PC-3 (cell line): ENCODE measurements around the gene CACNA1C. TPM values are rescaled to one million over a fixed set of nuclear protein-coding genes. Genes with fewer than 3 reads are reported as not detected.

ENCODE experiments used
- ATAC-seq: fragments of 200-7000 bp; cut with Tn5 transposase; 2 replicates; pipeline ENCODE4 v1.9.1; 2020; ENCODE audit warnings: mild to moderate bottlenecking, moderate library complexity
- BruUV-seq: library from RNA; stranded (reverse); fragments of 400-500 nt; replicated peaks from 2 replicates; lab custom pipeline; 2021; lab: Mats Ljungman, UMichigan
- CTCF ChIA-PET: fragments of 300-600 bp; sonication (Branson Sonifier 250); formaldehyde crosslinking; loops from one replicate; lab custom pipeline; 2022; ENCODE audit warnings: antibody characterized with exemption; lab: Charles Lee
- POLR2A ChIA-PET: fragments of 300-600 bp; sonication (Branson Sonifier 250); formaldehyde crosslinking; loops from one replicate; lab custom pipeline; 2022; ENCODE audit warnings: antibody characterized with exemption; ENCODE audit not compliant: unreplicated experiment; lab: Charles Lee
- DNase-seq: peaks from one replicate; pipeline ENCODE4 v3.0.0-alpha.2; 2015
- H2AFZ ChIP-seq: fragments of 300-600 bp; sonication (generic); 2 replicates; pipeline ENCODE4 v1.6.0; 2016; ENCODE audit warnings: antibody characterized with exemption, low read length
- H3F3A ChIP-seq: fragments of 300-600 bp; sonication (generic); one replicate; pipeline ENCODE4 v1.6.0; 2017; ENCODE audit warnings: antibody characterized with exemption, low read length, control low read depth, mild to moderate bottlenecking; ENCODE audit not compliant: unreplicated experiment
- H3K27ac ChIP-seq: fragments of 300-600 bp; sonication (generic); 2 replicates; pipeline ENCODE4 v1.5.1; 2016; ENCODE audit warnings: mild to moderate bottlenecking, low read length
- H3K27me3 ChIP-seq: fragments of 300-600 bp; sonication (generic); 2 replicates; pipeline ENCODE4 v1.6.1; 2016; ENCODE audit warnings: low read length, mixed read lengths
- H3K36me3 ChIP-seq: fragments of 300-600 bp; sonication (generic); 2 replicates; pipeline ENCODE4 v1.6.1; 2016; ENCODE audit warnings: low read depth, mixed run types, low read length, mixed read lengths
- H3K4me1 ChIP-seq: fragments of 300-600 bp; sonication (generic); 2 replicates; pipeline ENCODE4 v1.5.1; 2016; ENCODE audit warnings: low read length; ENCODE audit not compliant: insufficient read depth
- H3K4me2 ChIP-seq: fragments of 300-600 bp; sonication (generic); 2 replicates; pipeline ENCODE4 v1.6.0; 2016; ENCODE audit warnings: low read length
- H3K4me3 ChIP-seq: fragments of 300-600 bp; sonication (generic); 2 replicates; pipeline ENCODE4 v1.5.1; 2016; ENCODE audit warnings: mild to moderate bottlenecking, low read length, mixed read lengths
- H3K79me2 ChIP-seq: fragments of 300-600 bp; sonication (generic); 2 replicates; pipeline ENCODE4 v1.6.1; 2017; ENCODE audit warnings: low read length, mixed read lengths
- H3K9ac ChIP-seq: fragments of 300-600 bp; sonication (generic); 2 replicates; pipeline ENCODE4 v1.6.0; 2016; ENCODE audit warnings: mild to moderate bottlenecking, low read length
- H3K9me2 ChIP-seq: fragments of 300-600 bp; sonication (generic); replicated peaks from 2 replicates; pipeline ENCODE4 v1.6.1; 2016; ENCODE audit warnings: mixed run types, low read length, mixed read lengths
- H3K9me3 ChIP-seq: fragments of 300-600 bp; sonication (generic); 2 replicates; pipeline ENCODE4 v1.6.1; 2016; ENCODE audit warnings: low read length, mixed read lengths
- H4K20me1 ChIP-seq: fragments of 300-600 bp; sonication (generic); 2 replicates; pipeline ENCODE4 v1.6.1; 2016; ENCODE audit warnings: low read length, mixed read lengths
- CTCF ChIP-seq: fragments of 300-600 bp; sonication (generic); conservative IDR thresholded peaks from 2 replicates; pipeline ENCODE4 v1.5.1; 2017; ENCODE audit warnings: antibody characterized with exemption, low read depth, mild to moderate bottlenecking, low read length
- EZH2 ChIP-seq: fragments of 300-600 bp; sonication (generic); IDR thresholded peaks from one replicate; pipeline ENCODE4 v1.6.1; 2017; ENCODE audit warnings: antibody characterized with exemption, mild to moderate bottlenecking, low read length; ENCODE audit not compliant: unreplicated experiment
- EZH2phosphoT487 ChIP-seq: fragments of 300-600 bp; sonication (generic); IDR thresholded peaks from 2 replicates; pipeline ENCODE4 v1.6.1; 2018; ENCODE audit warnings: mild to moderate bottlenecking, antibody characterized with exemption, low read length, borderline replicate concordance
- intact Hi-C: fragments of 100-400 bp; cut with micrococcal nuclease; formaldehyde crosslinking; loops from 2 replicates; pipeline ENCODE4 v1.9.0; 2023
- total RNA-seq: library from RNA; depleted of rRNA; stranded (reverse); fragments of >200 nt; gene quantifications from 2 replicates; pipeline ENCODE4 v1.2.3, GENCODE V29; 2014

CACNA1C gene
- total RNA-seq, 1 experiment from 2014 or later = not detected

- Histone ChIP-seq H3K36me3 (no peaks in the 10 kb centered on the region), H3K27ac (no peak overlapping the region), H3K27me3 (peaks cover 28% of the 10 kb centered on the region), H2AFZ (no peak overlapping the region), H3K4me1 (no peaks in the 10 kb centered on the region), H3K9me2 (no peaks in the 10 kb centered on the region), H3K4me2 (no peak overlapping the region), H3F3A (no peaks in the 10 kb centered on the region), H3K9ac (no peak overlapping the region), H3K9me3 (no peaks in the 10 kb centered on the region), H3K4me3 (no peak overlapping the region), H3K79me2 (no peaks in the 10 kb centered on the region), H4K20me1 (no peaks in the 10 kb centered on the region)
- BruUV-seq = no TSS peak
- ChIA-PET POLR2A (no interaction called here), CTCF (no interaction called here)
- TF ChIP-seq EZH2 = no peak
- TF ChIP-seq CTCF = no peak
- no peak for TF ChIP-seq EZH2phosphoT487
- DNase-seq (no peak), ATAC-seq (no peak)
- intact Hi-C loops = no loop called here
These were observed 172.9 kb downstream of the CACNA1C start for GRCh38 chr12:2225696-2226095.

- TF ChIP-seq EZH2 (no peak), EZH2phosphoT487 (no peak), CTCF (no peak)
- DNase-seq (no peak), ATAC-seq (no peak)
- Histone ChIP-seq H3K4me2 (no peak overlapping the region), H3K4me1 (no peaks in the 10 kb centered on the region), H3K79me2 (no peaks in the 10 kb centered on the region), H3K9me2 (no peaks in the 10 kb centered on the region), H3K27me3 (peaks cover 28% of the 10 kb centered on the region), H4K20me1 (no peaks in the 10 kb centered on the region), H3K9ac (no peak overlapping the region), H3K27ac (no peak overlapping the region), H3K4me3 (no peak overlapping the region), H2AFZ (no peak overlapping the region), H3K36me3 (no peaks in the 10 kb centered on the region), H3K9me3 (no peaks in the 10 kb centered on the region), H3F3A (no peaks in the 10 kb centered on the region)
- POLR2A ChIA-PET = no interaction called here
- no TSS peak for BruUV-seq
- intact Hi-C loops = no loop called here
- CTCF ChIA-PET = no interaction called here
These were observed 173.9 kb downstream of the CACNA1C start for GRCh38 chr12:2226641-2227040.

- Histone ChIP-seq H2AFZ (no peak overlapping the region), H4K20me1 (no peaks in the 10 kb centered on the region), H3K9me3 (no peaks in the 10 kb centered on the region), H3K27me3 (peaks cover 28% of the 10 kb centered on the region), H3K4me2 (no peak overlapping the region), H3K4me1 (no peaks in the 10 kb centered on the region), H3K27ac (no peak overlapping the region), H3K79me2 (no peaks in the 10 kb centered on the region), H3K9ac (no peak overlapping the region), H3K4me3 (no peak overlapping the region), H3K36me3 (no peaks in the 10 kb centered on the region), H3F3A (no peaks in the 10 kb centered on the region), H3K9me2 (no peaks in the 10 kb centered on the region)
- DNase-seq = no peak
- TF ChIP-seq EZH2 (no peak), CTCF (no peak), EZH2phosphoT487 (no peak)
- no peak for ATAC-seq
- intact Hi-C loops = no loop called here
- no TSS peak for BruUV-seq
- ChIA-PET POLR2A (no interaction called here), CTCF (no interaction called here)
These were observed 174.6 kb downstream of the CACNA1C start for GRCh38 chr12:2227360-2227759.
